ENCODE data around the gene PSG6.
"Not testable (repeated sequence)": the region's sequence is repeated elsewhere in the genome, so short reads cannot be mapped to it uniquely, and the experiment has no call there.

The PSG6 gene

DNA sequence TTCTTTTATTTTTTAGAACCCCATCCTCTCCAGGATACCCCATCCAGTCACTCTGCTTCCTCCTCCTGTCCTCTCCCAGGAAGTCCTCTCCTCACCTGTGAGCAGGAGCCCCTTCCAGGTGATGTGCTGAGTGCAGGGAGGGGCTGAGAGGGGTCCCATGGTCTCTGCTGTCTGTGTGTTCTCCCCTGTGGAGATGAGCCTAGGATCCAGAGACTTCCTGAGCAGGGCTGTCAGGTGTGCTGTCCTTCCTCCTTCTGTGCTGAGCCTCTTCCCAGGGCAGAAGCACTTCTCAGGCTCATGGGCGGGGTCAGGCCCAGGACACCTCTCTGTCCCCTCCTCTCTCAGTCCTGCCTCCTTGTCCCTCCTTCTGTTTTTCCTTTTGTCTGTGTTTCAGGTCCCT lies at the start of gene PSG6:
TSS of gene PSG6 (minus strand) at position 261 of the 400 bp plus-strand sequence. CDS start at position 159, 102 bp downstream.
- DNase-seq (ENCODE audit: low spot score) = not testable (repeated sequence)

DNA sequence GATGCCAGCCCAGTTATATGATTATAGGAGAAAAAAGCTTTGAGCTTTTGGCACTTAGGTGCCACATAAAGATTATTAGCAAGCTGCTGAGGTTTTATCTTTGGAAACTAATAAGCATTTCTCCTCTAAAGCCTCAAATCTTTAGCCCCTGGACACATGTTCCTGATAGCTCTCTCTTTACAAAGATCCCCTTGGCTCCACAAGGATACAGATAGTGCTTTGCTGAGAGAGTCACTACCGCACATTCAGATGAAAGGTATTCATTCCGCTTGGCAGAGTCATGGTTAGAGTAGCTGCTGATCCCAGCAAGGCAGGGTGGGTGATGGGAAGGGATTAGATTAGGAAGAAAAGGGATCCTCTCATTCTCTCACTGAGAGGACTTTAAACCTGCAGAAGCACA lies 47.5 kb upstream of the PSG6 start:
- DNase-seq (ENCODE audit: low spot score) = peak; percentile 19

DNA sequence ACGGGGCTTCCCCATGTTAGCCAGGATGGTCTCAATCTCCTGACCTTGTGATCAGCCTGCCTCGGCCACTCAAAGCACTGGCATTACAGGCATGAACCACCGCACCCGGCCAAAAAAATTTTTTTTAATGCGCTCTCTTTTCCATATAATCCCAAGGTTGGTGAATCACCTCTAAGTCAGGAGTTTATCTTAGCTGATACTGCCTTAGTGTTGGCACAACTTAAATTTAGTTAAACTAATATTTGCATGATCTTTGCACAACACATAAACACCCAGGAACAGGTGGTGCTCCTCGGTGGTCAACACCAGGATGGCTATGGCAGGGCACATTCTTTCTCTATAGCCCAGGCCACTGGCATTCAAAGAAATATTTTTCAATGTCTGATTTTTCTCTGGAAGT lies 43.4 kb upstream of the PSG6 start:
- no peak for DNase-seq (ENCODE audit: low spot score)

DNA sequence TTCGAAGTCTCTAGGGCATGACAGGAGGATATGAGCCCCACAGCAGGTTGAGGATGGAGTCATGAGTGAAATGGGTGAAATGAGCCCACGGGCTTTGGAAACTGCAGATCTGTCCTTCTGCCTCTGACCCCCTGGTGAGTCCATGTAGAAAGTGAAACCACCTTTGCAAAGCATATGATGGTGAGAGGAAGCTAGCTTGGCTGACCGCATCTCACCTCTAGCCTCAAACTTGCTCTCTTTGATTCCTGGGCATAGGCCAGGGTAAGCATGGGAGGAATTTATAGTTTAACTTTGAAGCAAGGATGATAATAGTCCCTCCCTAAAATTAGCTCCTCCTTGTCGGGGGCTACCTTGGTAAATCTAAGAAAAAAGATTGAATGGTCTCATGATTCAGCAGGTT lies 34.4 kb upstream of the PSG6 start:
- DNase-seq (ENCODE audit: low spot score) = not testable (repeated sequence)

DNA sequence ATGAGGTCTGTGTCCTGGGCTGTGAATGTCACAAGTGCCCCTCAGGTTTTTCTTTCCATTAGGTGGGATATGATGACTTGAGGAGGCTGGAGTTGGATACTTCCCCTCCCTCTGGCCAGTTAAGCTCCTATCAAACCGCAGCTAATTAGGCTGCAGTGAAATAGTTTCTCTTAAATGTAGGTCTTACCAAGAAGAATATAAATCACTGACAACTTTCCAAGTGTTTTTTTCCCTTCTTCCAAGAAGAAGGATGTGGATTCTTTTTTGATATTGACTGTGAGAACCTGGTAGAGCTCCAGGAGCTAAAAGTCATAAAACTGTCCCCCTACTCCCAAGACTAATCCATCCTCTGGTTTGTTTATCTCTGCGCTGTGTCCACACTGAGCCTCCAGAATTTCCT lies 33.8 kb upstream of the PSG6 start:
- not testable (repeated sequence) for DNase-seq (ENCODE audit: low spot score)

DNA sequence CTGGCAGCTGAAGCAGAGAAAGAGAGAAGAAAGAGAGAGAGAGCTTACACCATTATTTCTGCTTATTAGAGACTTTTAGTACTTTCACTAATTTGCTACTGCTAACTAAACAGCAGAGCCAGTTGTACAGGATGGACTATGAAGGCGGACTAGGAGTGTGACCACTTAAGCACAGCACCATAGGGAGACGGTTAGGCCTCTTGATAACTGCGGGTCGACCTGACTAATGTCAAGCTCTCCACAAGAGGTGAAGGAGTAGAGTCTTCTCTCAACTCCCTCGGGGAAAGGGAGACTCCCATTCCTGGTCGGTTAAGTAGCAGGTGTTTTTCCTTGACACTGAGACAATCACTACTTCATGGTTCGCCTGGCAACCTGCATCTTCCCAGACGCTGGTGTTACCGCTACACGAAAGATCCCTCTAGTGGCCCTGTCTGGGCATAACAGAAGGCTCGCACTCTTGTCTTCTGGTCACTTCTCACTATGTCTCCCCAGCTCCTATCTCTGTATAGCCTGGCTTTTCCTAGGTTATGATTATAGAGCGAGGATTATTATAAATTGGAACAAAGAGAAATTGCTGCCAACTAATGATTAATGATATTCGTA lies 24.6 kb upstream of the PSG6 start:
- no peak for DNase-seq (ENCODE audit: low spot score)

DNA sequence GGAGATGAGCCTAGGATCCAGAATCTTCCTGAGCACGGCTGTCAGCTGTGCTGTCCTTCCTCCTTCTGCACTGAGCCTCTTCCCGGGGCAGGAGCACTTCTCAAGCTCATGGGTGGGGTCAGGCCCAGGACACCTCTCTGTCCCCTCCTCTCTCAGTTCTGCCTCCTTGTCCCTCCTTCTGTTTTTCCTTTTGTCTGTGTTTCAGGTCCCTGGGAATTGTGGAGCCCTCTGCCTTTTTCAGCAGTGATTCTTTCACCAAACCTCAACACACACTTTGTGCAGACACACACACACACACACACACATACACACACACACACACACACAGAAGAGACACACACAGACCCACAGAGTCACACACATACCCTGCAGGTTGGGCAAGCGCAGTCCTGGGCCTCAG lies 19.4 kb upstream of the PSG6 start, which contains the start of gene PSG7:
TSS of gene PSG7 (minus strand) at position 101 of the 400 bp plus-strand sequence. CDS start 131 bp downstream, outside the sequence.
- DNase-seq (ENCODE audit: low spot score) = not testable (repeated sequence)

DNA sequence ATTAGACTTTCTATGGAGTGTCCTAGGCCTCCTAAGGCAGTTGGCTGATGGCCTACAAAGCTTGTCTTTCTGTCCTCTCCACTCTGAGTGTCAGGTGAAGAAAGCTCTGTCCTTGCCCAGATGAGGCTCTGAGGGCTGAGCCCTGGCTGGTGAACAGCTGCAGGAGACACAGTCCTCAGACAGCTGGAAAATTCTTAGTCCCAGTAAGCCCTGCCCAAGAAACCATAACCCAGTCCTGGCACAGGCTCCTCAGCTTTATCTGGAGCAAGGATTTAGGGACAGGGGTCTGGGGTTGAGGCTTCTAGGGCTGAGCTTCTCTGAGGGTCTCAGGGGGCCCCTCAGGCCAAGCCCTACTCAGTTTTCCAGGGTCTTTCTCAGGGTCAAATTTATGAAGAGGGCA lies 17.0 kb upstream of the PSG6 start:
- DNase-seq (ENCODE audit: low spot score) = not testable (repeated sequence)

DNA sequence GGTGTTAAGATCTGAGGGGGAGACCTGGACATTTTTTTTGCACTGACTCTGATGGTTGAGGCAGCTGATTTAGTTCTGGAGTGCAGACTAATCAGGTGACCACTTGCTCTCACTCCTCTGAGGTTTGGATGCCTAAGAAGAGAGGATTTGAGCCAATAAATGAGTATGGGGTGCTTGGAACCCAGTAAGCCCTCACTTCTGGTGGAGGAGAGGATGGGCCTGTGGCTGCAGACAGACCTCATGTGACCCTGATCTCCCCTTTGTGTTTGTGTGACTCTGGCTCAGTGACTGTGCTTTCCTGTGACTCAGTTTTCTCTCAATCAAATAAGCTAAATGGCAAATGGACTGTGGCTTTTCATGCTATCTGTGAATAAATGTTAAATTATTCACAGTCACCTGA lies 16.5 kb upstream of the PSG6 start:
- not testable (repeated sequence) for DNase-seq (ENCODE audit: low spot score)

DNA sequence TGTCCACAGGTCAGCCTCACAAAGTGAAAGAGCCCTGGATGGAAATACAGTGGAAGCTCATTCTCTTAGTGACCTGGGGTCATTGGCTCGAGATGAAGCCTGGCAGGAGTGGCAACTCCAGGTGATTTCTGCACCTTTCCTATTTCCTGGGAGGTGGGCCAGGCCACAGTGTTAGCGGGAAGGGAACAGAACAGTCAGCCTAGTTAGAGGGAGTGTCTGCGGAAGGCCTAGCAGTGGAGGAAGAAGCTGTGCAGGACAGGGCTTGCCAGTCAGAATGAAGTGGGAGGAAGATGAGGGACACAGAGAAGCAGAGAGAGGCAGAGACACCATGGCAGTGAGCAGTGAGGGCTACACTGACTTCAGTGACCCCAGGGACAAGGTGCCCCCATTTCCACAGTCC lies 15.7 kb upstream of the PSG6 start:
- DNase-seq (ENCODE audit: low spot score) = not testable (repeated sequence)

DNA sequence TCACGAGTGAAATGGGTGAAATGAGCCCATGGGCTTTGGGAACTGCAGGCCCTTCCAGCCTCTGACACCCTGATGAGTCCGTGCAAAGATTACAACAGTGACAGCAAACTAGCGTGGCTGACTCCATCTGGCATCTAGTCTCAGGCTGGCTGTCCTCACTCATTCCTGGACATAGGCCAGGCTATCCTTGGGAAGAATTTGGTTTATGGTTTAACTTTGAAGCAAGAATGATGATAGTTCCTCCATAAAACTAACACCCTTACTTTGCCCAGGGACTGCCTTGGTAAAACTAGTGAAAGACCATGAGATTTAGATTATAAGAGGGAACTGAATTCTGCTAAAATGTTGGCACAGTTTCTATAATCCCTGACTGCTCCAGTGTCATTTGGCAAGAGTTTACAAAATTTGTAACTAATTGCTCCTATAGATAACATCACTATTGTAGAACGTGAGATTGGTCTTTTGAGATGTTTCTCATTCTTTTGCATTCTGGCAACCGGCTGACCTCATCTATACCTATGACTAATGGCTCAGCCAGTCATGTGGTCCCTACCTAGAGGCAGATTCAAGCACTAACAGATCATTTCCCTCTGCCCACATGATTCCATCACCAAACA lies 14.9 kb upstream of the PSG6 start:
- peak; percentile 40 for DNase-seq (ENCODE audit: low spot score)

DNA sequence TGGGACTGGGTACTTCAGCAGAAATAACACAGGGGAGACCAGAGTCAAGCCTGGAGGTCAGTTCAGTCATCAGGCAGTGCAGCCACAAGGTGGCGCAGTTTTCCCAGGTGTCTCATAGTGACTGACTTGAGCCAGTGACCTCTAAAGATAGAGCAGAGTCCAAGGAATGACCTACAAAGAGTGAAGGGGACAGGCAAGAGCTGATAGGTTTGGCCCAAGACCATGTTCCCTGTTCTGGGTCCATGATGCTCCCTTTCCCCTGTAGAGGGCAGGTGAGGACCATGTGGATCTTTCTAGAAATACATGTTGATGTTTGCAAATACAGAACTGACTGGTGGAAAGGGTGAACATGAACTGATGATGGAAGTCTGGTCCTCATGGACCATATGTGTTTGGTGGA lies 12.5 kb upstream of the PSG6 start:
- not testable (repeated sequence) for DNase-seq (ENCODE audit: low spot score)

DNA sequence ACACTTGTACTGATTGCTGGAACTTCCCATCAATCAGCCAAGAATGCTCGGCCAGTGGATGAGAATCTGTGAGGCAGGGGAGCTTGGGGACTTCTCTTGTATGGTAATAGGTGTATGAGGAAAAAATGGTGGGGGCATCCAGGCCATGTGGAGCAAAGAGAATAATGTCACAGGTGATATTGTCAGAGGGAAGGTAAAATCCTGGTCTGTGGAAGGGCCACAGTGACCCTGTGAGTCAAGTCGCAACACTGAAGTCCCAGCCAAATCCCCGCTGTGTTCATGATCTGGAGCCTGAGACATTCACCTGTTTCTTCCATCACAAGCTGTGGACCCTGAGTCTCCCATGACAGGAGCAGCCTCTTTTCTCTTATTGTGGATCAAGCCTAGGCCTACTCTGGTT lies 11.2 kb upstream of the PSG6 start:
- DNase-seq (ENCODE audit: low spot score) = no peak

DNA sequence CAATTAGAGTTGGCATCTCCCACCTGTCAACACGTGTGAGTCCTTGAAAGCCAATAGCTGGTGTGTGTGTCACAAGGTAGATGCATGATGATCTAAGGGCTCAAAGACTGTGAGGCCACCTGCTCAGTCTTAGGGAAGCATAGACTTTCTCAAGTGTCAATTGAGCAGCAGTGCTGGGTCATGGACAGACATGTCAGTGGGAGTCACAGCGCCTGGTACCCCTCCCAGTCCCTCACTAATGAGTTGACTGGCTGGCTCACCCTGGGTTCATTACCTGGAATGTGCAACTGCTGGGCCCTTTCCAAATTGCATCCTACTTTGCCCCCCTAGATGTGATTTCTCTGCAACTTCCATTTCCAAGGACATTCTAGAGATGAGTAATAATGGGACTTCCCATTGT lies 9.1 kb upstream of the PSG6 start:
- no peak for DNase-seq (ENCODE audit: low spot score)

DNA sequence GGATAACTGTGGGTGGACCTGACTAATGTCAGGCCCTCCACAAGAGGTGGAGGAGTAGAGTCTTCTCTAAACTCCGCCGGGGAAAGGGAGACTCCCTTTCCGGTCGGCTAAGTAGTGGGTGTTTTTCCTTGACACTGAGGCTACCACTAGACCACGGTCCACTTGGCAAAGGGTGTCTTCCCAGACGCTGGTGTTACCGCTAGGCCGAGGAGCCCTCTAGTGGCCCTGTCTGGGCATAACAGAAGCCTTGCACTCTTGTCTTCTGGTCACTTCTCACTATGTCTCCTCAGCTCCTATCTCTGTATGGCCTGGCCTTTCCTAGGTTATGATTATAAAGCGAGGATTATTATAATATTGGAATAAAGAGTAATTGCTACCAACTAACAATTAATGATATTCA lies 5.4 kb upstream of the PSG6 start:
- DNase-seq (ENCODE audit: low spot score) = peak; percentile 17

DNA sequence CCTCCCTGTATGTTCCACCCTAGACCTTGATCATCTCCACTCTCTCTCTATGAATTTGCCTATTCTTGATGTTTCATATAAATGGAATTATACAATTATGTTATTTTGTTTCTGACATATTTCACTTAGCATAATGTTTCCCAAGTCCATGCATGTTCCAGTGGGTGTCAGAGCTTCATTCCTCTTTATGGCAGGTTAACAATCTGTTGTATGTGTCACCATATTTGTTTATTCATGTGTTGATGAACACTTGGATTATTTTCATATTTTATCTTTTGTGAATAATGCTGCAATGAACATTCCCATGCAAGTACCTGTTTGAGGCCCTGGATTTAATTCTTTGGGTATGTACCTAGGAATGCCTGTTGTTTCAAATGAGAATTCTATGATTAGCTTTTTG lies 3.3 kb upstream of the PSG6 start:
- DNase-seq (ENCODE audit: low spot score) = not testable (repeated sequence)

DNA sequence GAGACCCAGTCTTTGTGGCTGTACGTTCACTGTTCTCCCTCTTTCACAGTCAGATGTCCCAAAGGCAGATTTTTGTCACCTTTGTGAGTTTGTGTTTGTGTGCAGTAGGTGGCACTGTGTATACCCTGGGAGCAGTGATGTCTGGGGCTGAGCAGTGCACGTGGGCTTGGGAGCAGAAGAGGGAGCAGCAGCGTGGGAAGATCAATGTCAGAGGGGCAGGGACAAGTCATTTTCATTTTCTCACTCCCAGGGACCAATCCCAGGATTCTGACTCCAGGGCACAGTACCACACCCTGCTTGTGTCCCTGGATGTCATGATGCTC lies 2.0 kb upstream of the PSG6 start:
- DNase-seq (ENCODE audit: low spot score) = no peak

DNA sequence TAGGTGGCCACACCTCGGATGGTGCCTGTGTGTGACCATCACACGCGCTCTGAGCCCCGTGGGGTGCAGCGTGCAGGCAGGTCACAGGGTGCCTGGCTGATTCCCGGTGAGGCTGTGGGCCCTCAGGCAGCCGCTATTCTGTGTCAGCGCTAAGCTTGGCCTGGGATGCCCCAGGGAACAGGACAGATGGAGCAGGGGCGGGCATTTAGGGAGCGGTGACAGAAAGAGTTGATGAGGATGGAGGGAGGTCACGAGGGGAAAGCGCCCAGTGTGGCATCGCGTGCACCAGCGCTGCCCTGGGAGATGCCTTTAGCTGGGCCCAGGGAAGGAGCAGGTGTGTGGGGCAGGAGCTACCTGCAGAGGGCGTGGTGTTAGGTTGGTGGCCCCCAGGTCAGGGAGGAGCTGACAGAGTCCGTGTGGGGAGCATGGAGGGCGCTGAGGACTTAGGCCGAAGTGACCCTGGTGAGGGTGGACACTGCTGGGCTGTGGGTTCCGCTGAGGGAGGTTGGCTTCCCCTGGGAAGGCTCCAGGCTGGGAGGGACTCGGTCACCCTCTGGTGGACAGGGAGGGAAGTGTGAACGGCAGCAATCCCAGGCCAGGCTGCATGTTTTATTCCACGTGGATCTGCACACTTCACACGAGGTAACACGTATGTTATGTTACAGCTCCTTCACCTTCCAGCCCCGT lies 1.5 kb upstream of the PSG6 start:
- not testable (repeated sequence) for DNase-seq (ENCODE audit: low spot score)

DNA sequence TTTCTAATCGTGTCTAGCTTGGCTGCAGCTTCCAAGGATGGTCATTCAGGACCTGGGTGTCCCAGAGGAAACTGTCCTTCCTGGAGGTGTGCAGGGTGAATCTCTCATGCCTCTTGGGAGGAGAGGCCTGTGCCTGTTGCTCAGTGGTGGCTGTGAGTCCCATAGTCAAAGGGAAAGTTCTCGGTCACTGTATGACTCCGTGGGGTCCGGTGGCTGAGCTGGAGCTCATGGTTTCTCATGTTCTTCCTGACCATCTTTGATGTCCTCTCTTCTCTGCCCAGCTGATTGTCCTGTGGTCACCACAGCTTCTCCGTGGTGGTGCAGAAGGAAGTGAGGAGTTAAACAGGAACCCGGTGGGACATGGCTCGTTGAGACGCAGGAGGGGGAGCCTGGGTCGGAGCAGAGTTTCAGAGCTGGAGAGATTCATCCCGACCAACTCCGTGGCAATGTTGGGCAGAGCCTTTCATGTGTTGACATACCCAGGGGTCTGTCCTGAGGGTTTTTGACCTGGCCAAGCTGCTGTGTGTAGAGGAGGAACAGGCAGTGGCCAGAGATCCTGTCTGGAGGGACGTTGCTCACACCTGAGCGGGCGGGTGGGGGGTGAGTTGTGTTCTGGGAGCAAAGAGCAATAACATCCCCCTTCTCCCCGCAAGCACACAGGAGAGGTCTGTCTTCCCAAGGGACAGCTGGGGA lies 829 bp upstream of the PSG6 start:
- DNase-seq (ENCODE audit: low spot score) = not testable (repeated sequence)

DNA sequence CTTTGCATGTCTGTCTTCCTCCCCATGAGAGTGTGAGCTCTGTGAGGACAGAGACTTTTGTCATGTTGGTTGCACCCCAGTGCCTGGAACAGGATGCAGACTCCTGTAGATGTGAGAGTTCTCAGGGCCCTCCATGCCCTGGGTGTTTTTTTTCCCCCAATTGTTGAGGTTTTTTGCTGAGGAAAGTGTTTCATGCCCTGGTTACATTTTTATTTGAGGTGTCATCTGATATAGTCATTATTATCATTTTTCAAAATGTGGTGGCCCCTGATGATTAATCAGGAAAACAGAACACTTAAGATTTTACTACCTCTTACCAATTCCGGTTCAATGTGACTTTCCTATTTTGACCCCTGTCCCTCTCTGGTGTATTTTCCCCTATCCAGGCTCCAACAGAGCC lies 763 bp downstream of the PSG6 start:
- DNase-seq (ENCODE audit: low spot score) = not testable (repeated sequence)

DNA sequence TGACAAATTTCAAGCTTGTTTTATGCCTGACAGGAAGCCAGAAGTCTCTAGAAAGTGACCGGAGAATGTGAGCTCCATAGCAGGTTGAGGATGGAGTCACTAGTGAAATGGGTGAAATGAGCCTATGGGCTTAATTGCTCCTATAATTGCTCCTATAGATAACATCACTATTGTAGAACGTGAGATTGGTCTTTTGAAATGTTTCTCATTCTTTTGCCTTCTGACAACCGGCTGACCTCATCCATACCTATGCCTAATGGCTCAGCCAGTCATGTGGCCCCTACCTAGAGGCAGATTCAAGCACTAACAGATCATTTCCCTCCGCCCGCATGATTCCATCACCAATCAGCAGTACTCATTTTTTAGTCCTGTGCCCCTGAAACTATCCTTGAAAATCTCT lies 4.2 kb downstream of the PSG6 start:
- DNase-seq (ENCODE audit: low spot score) = not testable (repeated sequence)

DNA sequence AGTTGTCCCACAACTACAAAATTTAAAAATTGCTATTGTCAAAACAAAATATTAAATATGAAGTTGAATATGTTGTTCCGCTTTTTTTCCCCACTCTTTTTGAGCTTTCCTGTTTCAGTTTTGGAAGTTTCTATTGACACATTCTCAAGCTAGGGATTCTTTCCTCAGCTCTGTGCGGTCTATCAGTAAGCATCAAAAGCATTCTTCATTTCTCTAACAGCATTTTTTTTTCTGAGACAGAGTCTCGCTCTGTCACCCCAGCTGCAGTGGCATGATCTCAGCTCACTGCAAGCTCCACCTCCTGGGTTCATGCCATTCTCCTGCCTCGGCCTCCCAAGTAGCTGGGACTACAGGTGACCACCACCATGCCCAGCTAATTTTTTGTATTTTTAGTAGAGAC lies 4.8 kb downstream of the PSG6 start:
- not testable (repeated sequence) for DNase-seq (ENCODE audit: low spot score)

DNA sequence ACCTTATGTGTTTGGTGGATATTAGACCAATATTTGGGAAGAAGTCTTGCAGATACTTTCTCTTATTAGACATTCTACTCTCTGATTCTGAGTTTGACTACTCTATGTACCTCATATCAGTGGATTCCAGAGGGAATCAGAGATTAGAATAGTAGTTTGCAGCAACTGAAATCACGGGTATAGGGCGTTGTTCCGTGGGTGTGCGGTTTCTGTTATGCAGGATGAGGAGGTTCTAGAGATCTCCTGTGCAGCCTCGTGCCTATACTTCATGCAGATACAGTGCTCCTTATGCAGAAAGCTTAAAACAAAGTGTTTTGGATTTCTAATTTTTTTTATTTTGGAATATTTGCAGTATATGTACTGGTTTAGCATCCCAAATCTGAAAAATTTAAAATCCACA lies 6.0 kb downstream of the PSG6 start:
- DNase-seq (ENCODE audit: low spot score) = not testable (repeated sequence)

Data from hepatic stellate cell (primary cell).